BJ (cell line): ENCODE data around the gene RMND1. TPM values are rescaled to one million over a fixed set of nuclear protein-coding genes. Genes with fewer than 3 reads are reported as not detected.

Experiments
- CTCF ChIA-PET: fragments of 350-600 bp; formaldehyde crosslinking; extraction: SDS; loops from one replicate; lab custom pipeline; 2021; ENCODE audit warnings: antibody characterized with exemption, inconsistent platforms; lab: Yijun Ruan, JAX
- POLR2A ChIA-PET: fragments of 300-600 bp; sonication (Branson Sonifier 250); formaldehyde crosslinking; extraction: SDS; loops from one replicate; lab custom pipeline; 2021; ENCODE audit warnings: antibody characterized with exemption; lab: Charles Lee
- DNase-seq: peaks from one replicate; pipeline ENCODE4 v3.0.0-alpha.2; 2011; ENCODE audit warnings: low read depth
- H3K27me3 ChIP-seq: 2 replicates; pipeline ENCODE4 v1.6.0; 2011; ENCODE audit warnings: low read length; ENCODE audit not compliant: control insufficient read depth, insufficient read depth
- H3K36me3 ChIP-seq: 2 replicates; pipeline ENCODE4 v1.5.1; 2011; ENCODE audit warnings: low read length; ENCODE audit not compliant: control insufficient read depth, insufficient read depth
- H3K4me3 ChIP-seq: 2 replicates; pipeline ENCODE4 v1.5.1; 2011; ENCODE audit warnings: low read depth, mild to moderate bottlenecking, control low read depth, low read length
- CTCF ChIP-seq: IDR thresholded peaks from 2 replicates; pipeline ENCODE4 v1.5.1; 2011; ENCODE audit warnings: low read depth, mild to moderate bottlenecking, control low read depth, inconsistent platforms, low read length, moderate library complexity; ENCODE audit not compliant: insufficient read depth
- polyA plus RNA-seq: library from polyadenylated mRNA; depleted of rRNA; stranded (reverse); fragments of >200 nt; gene quantifications from 2 replicates; pipeline ENCODE4 v1.2.3, GENCODE V29; 2011

Gene RMND1
- polyA plus RNA-seq, 1 experiment, result 10.4 TPM

DNA sequence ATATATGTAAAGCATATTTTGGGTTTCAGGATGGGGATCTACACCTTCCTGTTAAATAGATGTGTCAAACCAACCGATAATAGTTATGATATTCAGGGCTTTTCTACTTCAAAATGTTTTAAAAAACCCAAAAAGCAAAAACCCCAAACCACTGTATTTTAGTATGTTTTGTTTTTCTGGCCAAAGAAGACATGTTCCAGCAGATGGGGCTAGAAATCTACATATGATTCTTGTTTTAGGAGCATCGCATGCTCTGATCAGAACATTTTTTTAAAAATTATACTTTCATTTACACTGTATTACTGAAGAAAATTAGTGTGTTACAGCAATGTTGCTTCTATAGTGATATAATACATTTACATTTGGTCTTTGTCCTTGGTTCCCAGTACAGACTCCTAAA lies 11.0 kb downstream of the RMND1 start:
- H3K27me3 ChIP-seq, result no peaks in the 10 kb centered on the region
- POLR2A ChIA-PET, result no interaction called here
- H3K4me3 ChIP-seq, result no peak overlapping the region
- TF ChIP-seq CTCF, result peak; percentile 47
- peaks cover 2% of the 10 kb centered on the region for H3K36me3 ChIP-seq
- CTCF ChIA-PET, result interaction anchor here (0.6 to 1.8 kb wide), 11 partner anchors 11 to 684 kb away, joined by 3 to 11 read pairs (median 5); no protein-coding TSS in a partner anchor
- DNase-seq, result no peak

DNA sequence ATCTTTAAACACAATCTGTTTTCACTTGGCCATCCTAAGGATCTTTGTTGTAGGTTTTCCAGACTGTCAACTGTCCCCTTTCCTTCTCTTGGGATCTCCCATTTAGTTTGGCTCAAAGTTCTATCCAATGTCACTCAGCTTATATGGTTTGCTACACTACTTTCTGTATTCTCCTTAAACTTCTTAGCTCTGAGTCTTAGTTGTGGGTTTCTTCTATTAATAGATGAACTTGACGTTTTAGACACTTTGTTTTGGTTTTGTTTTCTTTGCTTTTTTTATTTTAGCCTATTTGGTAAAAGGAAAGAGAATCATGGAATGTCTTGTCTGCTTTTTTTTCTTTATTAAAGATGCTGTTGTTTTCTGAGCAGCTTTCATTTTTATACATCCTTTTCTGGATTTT lies 11.4 kb downstream of the RMND1 start:
- no peak for DNase-seq
- Histone ChIP-seq H3K4me3 (no peak overlapping the region), H3K27me3 (no peaks in the 10 kb centered on the region), H3K36me3 (peaks cover 2% of the 10 kb centered on the region)
- POLR2A ChIA-PET, result interaction anchor here (0.6 kb wide), 1 partner anchor 44 kb away, joined by 6 read pairs; no protein-coding TSS in a partner anchor
- CTCF ChIA-PET, result interaction anchor here (0.6 to 1.8 kb wide), 7 partner anchors 22 to 684 kb away, joined by 3 to 11 read pairs (median 4); no protein-coding TSS in a partner anchor
- no peak for TF ChIP-seq CTCF

- CTCF ChIA-PET, result interaction anchor here (0.7 to 1.9 kb wide), 5 partner anchors 21 to 318 kb away, joined by 3 to 5 read pairs (median 3); no protein-coding TSS in a partner anchor
- no peak for TF ChIP-seq CTCF
- H3K27me3 ChIP-seq, result no peaks in the 10 kb centered on the region
- DNase-seq, result no peak
- POLR2A ChIA-PET, result no interaction called here
- peaks cover 1% of the 10 kb centered on the region; the same call in 1 of the 2 replicates for H3K36me3 ChIP-seq
- no peak overlapping the region for H3K4me3 ChIP-seq
Measured at GRCh38 chr6:151437401-151437800, 14.5 kb downstream of the RMND1 start.

GRCh38 chr6:151436802-151437201 lies 15.1 kb downstream of the RMND1 start:
- DNase-seq, result no peak
- no peak overlapping the region for H3K4me3 ChIP-seq
- POLR2A ChIA-PET, result no interaction called here

GRCh38 chr6:151436300-151436699 lies 15.6 kb downstream of the RMND1 start:
- no peak overlapping the region for H3K4me3 ChIP-seq
- ChIA-PET POLR2A (no interaction called here), CTCF (interaction anchor here (1.0 to 1.9 kb wide), 2 partner anchors 20 to 40 kb away, joined by 3 to 5 read pairs; no protein-coding TSS in a partner anchor)
- TF ChIP-seq CTCF, result no peak
- H3K36me3 ChIP-seq, result no peaks in the 10 kb centered on the region
- no peaks in the 10 kb centered on the region for H3K27me3 ChIP-seq
- DNase-seq, result no peak

More at GRCh38 chr6:151436802-151437201, 15.1 kb downstream of the RMND1 start:
- Histone ChIP-seq H3K36me3 (no peaks in the 10 kb centered on the region), H3K27me3 (no peaks in the 10 kb centered on the region)
- CTCF ChIA-PET, result interaction anchor here (0.7 to 1.9 kb wide), 3 partner anchors 21 to 318 kb away, joined by 3 to 5 read pairs (median 4); no protein-coding TSS in a partner anchor
- no peak for TF ChIP-seq CTCF
